HG03342 (cell line): ENCODE measurements around the gene GIPC3.
A peak's percentile ranks its signal among the peaks of the same experiment; 100 is the strongest.
"Not testable (repeated sequence)": the region's sequence is repeated elsewhere in the genome, so short reads cannot be mapped to it uniquely, and the experiment has no call there.

Source experiments
- ATAC-seq: cut with Tn5 transposase; IDR thresholded peaks from one replicate; pipeline ENCODE4 v1.9.1; 2021; ENCODE audit warnings: mild to moderate bottlenecking, moderate library complexity; ENCODE audit not compliant: unreplicated experiment

GIPC3 gene

DNA sequence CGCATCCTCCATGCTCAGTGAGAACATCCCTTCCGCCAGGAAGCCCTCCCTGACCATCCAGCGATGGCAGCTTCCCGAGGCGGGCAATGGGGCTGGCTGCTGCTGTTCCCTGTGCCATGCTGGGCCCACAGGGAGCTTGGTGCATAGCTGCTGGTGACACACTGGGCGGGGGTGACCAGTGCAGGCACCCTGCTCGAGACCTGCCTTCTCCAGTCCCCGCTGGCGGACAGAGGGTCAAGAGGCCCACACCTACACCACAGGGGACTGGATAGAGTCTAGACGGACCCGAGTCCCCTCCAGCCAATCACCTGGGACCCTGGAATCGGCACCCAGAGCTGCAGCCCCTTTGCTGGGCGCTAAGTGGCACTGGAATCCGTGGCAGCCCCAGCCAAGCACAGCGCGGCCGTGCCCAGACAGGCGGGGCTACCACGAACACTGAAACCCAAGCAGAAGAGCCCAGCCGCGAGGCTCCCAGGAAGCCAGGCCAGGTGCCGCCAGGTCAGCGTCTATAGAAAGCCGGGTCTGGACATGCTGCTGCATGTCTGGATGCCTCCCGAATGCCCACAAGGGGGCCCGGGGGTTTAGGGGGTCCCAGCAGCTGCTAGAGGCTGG lies 30.4 kb downstream of the GIPC3 start:
- ATAC-seq = no peak

DNA sequence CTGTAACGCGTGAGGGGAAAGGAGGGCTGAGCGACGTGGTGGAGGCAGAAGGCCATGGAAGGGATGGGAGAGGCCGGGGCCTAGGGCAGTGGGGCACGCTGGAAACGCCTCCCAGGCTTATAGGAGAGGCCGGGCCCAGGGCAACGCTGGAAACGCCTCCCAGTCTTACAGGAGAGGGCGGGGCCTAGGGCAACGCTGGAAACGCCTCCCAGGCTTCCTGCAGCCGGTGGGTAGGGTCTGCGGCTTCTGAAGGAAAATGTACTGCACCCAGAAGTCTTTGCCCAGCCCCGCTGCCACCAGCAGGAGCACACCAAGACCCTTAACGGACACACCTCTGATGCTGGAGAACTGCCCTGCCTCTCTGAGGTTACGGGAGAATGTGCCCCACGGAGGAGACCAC lies 32.2 kb downstream of the GIPC3 start:
- no peak for ATAC-seq

DNA sequence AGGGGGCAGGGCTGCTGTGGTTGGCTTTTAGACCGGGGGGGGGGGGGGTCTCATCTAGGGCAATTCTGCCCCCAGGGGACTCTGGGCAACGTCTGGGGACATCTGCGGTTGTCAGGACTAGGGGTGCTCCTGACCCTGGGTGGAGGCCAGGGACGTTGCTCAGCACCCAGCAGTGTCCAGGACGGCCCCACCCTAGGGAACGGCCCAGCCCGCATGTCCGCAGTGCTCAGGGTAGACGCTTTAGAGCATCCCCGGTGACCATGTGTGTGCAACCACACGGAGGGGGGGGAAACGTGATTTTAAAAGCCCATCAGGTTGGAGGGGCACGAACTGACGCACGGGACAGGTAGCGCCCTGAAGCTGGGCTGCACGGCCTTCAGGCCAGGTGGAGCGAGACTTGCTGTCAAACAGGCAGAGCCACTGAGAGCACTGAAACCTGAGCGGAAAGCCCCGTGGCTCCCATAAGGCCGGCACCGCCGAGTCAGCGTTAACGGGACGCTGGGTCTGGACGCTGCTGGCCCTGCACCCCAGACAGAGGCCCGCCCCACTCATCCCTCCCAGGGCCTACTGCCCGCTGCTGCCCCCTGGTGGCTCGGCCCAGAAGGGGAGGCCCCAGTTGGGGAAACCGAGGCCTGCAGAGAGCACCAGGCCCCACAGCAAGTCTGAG lies 33.0 kb downstream of the GIPC3 start:
- no peak for ATAC-seq

GRCh38 chr19:3618811-3619630 lies 33.7 kb downstream of the GIPC3 start:
- ATAC-seq = no peak

DNA sequence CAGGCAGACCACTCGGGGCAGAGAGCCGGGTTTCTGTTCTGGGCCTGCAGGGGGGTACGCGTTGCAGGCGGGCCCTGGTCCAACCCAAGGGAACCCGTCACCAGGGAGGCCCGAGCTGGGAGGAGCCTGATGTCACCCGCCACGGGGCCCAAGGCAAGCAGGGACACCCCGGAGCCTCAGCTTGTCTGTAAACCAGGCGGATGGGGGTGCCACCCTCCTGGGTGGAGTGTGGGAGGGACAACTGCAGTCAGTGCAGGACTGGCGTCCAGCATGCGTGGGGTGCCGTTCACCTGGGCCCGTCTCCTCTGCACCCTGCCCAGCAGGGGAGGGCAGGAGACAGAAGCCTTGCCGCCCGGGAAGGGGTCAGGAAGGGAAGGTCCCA lies 34.3 kb downstream of the GIPC3 start:
- ATAC-seq = no peak

GRCh38 chr19:3620145-3620816 lies 35.0 kb downstream of the GIPC3 start:
- no peak for ATAC-seq

GRCh38 chr19:3620817-3621547 lies 35.7 kb downstream of the GIPC3 start:
- ATAC-seq = no peak

DNA sequence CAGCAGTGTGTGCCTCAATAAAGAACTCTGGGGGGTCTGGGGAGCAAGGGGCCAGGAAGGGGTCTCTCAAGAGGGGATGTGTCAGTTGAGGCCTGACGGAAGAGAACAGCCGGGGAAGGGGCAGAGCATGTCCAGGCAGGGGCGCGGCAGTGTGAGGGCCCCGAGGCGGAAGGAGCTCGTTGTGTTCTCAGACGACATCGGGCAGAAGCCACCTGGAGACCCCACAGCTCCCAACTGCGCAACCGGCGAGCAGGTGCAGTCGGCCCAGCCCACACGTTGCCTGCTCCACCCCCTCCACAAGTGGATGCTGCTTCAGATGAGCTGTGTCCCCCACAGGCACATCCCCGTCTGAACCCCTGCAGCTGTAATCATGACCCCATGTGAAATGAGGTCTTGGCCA lies 36.4 kb downstream of the GIPC3 start:
- no peak for ATAC-seq

- ATAC-seq = no peak
Observed at GRCh38 chr19:3622224-3622623, 36.9 kb downstream of the GIPC3 start.

- ATAC-seq = no peak
Observed at GRCh38 chr19:3623716-3624115, 38.4 kb downstream of the GIPC3 start.

DNA sequence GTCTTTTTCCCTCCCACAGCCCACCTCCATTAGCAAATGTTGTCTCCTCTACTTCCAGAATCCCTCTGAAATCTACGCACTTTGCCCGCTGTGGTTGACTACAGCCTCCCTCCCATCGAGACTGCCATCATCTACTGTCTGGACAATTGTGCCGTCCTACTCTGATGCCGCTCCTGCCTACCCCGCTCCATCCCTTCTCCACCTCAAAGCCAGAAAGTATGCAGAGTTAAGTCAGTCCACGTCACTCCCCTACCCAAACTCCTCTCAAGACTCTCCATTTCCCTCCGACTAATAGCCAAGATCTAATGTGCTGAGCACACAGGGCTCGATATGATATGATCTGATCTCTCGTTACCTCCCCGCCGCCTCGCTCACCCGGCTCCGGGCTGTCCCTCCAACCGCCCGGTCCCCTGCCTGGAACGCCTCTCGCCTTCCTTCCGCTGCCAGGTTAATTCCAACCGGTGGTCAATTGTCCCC lies 40.8 kb downstream of the GIPC3 start:
- ATAC-seq = no peak

DNA sequence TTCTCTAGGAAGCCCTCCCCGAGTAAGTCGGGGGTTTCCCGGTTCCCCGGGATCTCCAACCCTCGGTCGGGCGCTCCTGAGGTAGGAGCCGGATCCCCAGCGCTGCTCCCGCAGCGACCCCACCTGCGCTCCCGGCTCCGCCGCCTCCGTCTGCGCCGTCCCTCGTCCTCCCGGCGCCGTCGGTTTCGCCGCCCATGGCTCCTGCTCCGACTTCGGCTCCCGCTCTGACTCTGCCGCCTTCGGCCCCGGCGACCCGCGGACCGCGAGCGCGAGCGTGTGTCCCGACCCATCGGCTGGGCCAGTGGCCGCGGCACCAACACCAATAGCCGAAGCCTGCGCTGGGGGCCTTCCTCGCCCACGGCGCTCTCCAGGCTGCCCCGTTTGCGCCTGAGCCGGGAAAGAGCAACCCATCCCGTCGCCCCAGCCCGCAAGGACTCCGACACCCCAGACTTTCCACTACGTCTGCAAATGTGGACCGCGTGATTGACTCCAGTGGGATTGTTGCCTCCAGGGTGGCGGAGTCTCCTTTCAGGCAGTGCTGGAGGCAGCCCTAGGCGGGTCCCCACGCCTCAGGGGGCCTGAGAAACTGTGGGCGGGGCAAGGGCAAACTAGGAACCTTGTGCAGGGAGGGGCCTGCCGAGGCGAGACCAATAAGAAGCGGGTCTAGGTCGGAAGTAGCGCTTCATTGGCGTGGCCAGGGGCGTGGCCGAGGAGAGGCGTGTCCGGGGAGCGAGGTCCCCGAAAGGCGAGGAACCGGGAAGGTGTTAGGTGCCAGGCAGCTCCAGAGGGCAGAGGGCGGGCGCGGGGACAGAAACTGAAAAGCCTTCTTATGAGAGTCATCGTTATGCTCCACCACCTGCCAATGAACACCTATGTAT lies 41.4 kb downstream of the GIPC3 start, which contains the start of gene CACTIN:
Gene CACTIN (minus strand): TSS at position 318 of the 878 bp plus-strand sequence. CDS start 28 bp downstream, at position 290.
- ATAC-seq = peak; percentile 89

- no peak for ATAC-seq
Observed at GRCh38 chr19:3627351-3627723, 42.1 kb downstream of the GIPC3 start.

- ATAC-seq = not testable (repeated sequence)
Observed at GRCh38 chr19:3628766-3629165, 43.5 kb downstream of the GIPC3 start.

DNA sequence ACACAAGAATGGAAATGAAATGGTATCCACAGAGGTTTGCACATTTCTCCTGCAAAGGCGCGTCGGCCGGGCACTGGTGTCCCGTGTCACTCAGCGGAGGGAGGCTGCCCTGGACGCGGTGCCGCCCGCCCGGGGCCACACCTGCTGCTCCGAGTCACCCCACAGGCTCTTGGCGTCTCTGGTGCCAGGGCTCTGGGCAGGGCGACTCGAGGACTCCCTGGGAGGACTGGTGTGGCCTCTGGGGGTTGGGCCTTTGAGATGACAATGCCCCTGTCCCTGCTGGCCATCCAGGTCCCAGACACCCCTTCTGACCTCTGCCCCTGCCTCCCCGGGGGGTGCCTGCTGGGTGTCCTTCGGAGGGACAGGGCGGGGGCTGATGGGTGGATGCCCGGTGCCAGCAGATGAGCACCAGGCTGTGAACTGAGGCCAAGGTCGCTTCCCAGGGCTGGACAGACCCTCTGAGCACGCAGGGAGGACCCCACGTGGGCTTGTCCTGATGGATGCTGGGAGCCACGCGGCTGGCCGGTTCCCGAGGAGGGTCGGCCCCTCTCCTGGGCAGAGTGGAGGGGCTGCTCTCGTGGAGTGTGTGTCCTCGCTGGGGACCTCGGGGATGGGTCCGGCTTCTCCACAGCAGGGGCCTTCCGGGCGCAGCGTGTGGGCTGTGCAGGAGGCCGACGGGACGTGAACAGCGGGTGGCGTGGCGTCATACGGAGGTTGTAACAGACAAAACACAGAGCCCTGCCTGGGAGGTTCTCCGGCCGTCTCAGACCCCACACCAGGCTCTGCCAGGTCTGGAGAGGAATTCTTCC lies 46.0 kb downstream of the GIPC3 start:
- ATAC-seq = no peak

DNA sequence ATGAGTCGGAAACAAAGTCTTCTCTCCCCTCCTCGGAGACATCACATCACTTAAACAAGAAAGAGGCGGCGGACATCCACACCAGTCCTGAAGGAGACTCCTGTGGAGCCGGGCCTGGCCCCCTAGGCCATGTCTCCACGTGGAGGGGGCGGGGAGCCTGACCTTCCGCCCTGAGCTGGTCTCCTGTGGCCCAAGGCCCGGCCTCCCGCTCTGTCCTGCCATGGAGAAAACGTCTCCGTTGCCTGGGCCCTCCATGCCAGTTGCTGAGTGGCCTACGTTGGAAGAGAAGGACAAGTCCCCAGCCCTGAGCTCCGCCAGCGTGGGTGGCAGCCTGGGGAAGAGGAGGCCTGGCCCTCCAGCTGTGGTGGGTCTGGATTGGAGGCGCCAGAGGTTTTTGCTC lies 46.8 kb downstream of the GIPC3 start:
- no peak for ATAC-seq

- ATAC-seq = no peak
Observed at GRCh38 chr19:3632739-3633558, 47.7 kb downstream of the GIPC3 start.

- no peak for ATAC-seq
Observed at GRCh38 chr19:3633559-3633988, 48.3 kb downstream of the GIPC3 start.
